Omental fat pad (tissue), 4 donors: Measurements from ENCODE around the gene BCAR3. TPM values are rescaled to one million over a fixed set of nuclear protein-coding genes. Genes with fewer than 3 reads are reported as not detected.

Source experiments
- ATAC-seq: fragments of 150-250 bp; one replicate; pipeline ENCODE4 v1.9.1; 2016; ENCODE audit warnings: mild to moderate bottlenecking, moderate library complexity; ENCODE audit not compliant: low FRiP score
- DNase-seq: peaks from one replicate; pipeline ENCODE4 v3.0.0-alpha.2; 2019; ENCODE audit warnings: low spot score
- total RNA-seq, 4 donors: library from RNA; depleted of rRNA; stranded (reverse); fragments of >200 nt; gene quantifications; one replicate each; pipeline ENCODE4 v1.1.0, GENCODE V29; 2016
- TF ChIP-seq, protein P1 (sequence below), 3 donors: fragments of 450-650 bp; IDR thresholded peaks; one replicate each; pipeline ENCODE4 v1.5.1; 2016 to 2017; ENCODE audit warnings: antibody characterized with exemption in 3 of 3, mild to moderate bottlenecking in 3 of 3, moderate library complexity in 2 of 3

BCAR3 gene
- total RNA-seq, 4 donors from 2014 or later: 43.7 to 73.5 (median 45.8) TPM

DNA sequence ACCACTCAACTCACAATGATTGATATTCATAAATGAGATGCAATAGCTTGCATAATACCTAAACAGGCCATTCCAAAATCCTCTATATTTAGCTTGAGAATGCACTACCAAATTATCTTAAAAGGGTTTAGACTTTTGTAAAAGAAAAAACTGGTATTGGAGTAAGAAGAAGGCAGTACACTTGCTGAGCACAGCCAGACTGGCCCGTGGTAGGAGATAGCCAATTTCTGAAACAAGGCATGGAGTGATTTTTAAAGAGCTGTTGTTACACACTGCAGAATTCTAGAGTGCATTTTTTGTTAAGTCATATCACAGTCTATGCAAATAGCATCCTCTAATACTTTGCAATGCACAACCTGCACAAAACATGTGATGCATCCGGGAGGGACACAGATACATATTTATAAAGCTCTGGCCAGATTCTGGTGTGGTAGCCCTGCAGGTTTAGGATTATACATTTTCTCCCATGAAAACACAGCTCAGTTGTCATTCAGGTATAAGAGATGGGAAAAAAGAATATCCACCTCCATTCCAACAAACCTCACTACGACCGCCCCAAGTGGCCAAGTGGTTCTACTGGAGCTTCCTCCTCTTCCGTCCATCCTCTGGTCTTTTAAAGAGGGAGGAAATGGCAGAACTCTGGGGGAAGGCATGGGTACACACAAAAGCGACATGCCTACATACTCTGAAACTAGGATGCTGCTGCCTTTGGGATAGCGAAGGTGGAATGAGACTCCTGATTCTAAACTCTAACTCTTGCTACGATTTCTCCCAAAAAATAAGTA, 40.8 kb downstream of the BCAR3 start:
- ATAC-seq (no peak), DNase-seq (no peak)
- TF ChIP-seq, protein P1, sequence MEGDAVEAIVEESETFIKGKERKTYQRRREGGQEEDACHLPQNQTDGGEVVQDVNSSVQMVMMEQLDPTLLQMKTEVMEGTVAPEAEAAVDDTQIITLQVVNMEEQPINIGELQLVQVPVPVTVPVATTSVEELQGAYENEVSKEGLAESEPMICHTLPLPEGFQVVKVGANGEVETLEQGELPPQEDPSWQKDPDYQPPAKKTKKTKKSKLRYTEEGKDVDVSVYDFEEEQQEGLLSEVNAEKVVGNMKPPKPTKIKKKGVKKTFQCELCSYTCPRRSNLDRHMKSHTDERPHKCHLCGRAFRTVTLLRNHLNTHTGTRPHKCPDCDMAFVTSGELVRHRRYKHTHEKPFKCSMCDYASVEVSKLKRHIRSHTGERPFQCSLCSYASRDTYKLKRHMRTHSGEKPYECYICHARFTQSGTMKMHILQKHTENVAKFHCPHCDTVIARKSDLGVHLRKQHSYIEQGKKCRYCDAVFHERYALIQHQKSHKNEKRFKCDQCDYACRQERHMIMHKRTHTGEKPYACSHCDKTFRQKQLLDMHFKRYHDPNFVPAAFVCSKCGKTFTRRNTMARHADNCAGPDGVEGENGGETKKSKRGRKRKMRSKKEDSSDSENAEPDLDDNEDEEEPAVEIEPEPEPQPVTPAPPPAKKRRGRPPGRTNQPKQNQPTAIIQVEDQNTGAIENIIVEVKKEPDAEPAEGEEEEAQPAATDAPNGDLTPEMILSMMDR (IDR thresholded peaks at IDR 0.05): no peak

- ATAC-seq (no peak), DNase-seq (no peak)
- TF ChIP-seq, protein P1 (IDR thresholded peaks at IDR 0.05): no peak
Measured at GRCh38 chr1:93638981-93639380, 42.7 kb downstream of the BCAR3 start.

DNA sequence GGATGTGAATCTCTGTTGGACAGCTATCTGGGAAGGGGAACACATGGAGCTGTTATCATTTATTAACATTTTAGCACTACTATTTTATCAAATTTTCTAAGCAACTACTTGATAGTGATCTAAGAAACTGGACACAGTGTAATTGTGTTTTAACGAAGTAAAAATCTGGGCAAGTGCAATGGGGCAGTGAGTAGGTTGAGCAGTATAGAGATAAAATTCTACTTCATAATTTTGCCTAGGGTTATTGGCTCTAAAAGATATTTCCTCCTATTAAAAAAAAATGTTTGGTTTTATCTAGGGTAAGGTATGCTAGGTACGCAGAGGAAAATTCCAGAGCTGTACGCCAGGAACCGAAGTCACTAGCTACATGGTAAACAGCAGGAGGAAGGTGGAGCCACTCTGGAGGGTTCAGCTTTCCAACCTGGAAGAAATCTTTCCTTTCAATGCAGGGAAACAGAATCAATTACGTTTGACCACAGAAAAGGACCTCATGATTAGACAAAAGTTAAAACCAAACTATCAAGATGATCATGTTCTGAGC, 43.3 kb downstream of the BCAR3 start:
- TF ChIP-seq, protein P1 (IDR thresholded peaks at IDR 0.05): no peak
- ATAC-seq (no peak), DNase-seq (no peak)

- DNase-seq (no peak), ATAC-seq (no peak)
- TF ChIP-seq, protein P1 (IDR thresholded peaks at IDR 0.05): no peak
Measured at GRCh38 chr1:93636712-93637111, 44.9 kb downstream of the BCAR3 start.

DNA sequence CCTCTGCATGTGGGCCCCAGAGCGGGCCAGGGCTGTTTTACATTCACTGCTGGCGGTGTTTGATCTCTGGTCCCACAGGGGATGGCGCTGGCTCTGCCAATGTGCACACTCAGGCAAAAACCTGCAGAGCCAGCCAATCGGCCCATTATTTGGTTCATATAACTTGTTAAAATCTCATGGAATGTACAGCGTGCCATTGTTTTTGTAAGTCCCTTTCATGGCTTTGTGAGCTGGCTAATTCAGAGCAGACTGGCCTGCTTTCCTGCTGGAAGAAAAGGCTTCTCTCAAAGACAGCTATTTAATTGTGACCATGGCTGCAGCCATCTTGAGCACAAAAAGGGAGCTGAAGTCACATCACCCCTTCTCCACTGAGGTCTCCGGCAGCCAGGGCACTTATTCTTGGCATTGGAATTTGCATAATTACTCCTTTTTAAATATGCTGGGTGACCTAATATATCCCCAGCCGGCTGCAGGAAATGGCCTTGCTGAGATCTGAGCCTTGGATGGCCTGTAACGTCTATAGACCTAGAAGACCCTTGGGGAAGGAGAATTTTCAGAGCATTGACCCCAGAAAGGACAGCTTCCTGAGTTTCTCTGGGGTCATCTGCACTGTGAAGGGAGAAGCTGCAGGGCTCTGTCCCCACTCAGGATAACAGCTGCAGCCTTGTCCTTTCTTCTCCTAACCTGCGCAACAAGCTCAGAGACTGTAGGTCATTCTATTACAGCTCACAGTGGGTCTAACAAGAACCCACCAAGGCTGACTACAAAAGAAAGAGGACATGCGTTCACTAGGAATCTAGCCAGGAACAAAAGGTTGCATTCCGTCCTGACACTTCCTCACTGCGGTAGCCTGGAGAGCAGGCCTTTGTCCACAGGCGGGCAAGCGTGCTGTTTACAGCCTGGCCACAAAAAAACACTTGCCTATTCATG, 45.8 kb downstream of the BCAR3 start:
- DNase-seq (no peak), ATAC-seq (no peak)
- TF ChIP-seq, protein P1 (IDR thresholded peaks at IDR 0.05): no peak

GRCh38 chr1:93633313-93633712, 48.3 kb downstream of the BCAR3 start:
- ATAC-seq: no peak
- no peak for DNase-seq
- TF ChIP-seq, protein P1 (IDR thresholded peaks at IDR 0.05): no peak
